GM06990 (cell line): ENCODE measurements around the gene CNTNAP2.

Experiments
- DNase-seq: peaks from one replicate; pipeline ENCODE4 v3.0.0-alpha.2; 2011; ENCODE audit not compliant: insufficient read length; ENCODE audit errors: extremely low read depth
- H3K27me3 ChIP-seq: replicated peaks from 2 replicates; pipeline ENCODE4 v1.6.0; 2011; ENCODE audit warnings: low read length; ENCODE audit not compliant: control insufficient read depth, insufficient read depth
- H3K36me3 ChIP-seq: 2 replicates; pipeline ENCODE4 v1.5.1; 2011; ENCODE audit warnings: low read length; ENCODE audit not compliant: control insufficient read depth, insufficient read depth
- H3K4me3 ChIP-seq: replicated peaks from 2 replicates; pipeline ENCODE4 v1.5.1; 2011; ENCODE audit warnings: low read depth, mild to moderate bottlenecking, control low read depth, low read length
- TF ChIP-seq, protein P1 (sequence below): IDR thresholded peaks from 2 replicates; pipeline ENCODE4 v1.5.1; 2011; ENCODE audit warnings: low read length, control low read depth, mild to moderate bottlenecking, inconsistent platforms; ENCODE audit not compliant: insufficient read depth, poor library complexity, severe bottlenecking

CNTNAP2 gene

DNA sequence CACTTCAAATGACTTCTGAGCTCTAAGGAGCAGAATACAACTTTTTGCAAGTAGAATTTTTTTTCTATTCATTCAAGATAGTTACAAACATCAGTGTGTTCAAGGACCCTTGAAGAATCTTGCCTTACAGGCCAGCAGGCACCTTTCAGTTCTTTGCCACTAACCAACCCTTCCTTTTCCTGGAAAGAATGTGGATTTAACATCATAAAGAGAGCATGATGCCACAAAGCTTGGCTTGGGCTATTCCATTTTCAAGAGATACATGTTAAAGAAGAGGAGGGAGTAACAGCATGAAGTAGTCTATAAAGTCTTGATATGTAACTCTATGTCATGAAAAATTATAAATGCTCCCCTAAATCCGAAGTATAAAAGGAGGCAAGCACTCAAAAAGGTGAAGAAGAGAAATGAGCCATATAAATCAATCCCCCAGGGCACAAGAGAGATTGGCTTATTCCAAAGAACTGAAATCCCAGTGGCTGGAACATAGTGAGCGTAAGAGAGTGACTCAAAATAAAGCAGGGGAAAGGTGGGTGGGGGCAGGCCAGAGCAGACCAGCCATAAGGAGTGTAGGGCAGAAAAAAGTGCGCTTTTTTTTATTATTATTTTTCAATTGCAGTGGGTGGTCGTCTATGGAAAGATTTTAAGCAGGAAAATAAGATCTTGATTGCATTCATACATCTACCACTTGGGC is 1448.3 kb downstream of the CNTNAP2 start:
- Histone ChIP-seq H3K4me3 (no peak overlapping the region), H3K27me3 (no peaks in the 10 kb centered on the region), H3K36me3 (no peaks in the 10 kb centered on the region)
- no peak for DNase-seq
- TF ChIP-seq, protein P1, sequence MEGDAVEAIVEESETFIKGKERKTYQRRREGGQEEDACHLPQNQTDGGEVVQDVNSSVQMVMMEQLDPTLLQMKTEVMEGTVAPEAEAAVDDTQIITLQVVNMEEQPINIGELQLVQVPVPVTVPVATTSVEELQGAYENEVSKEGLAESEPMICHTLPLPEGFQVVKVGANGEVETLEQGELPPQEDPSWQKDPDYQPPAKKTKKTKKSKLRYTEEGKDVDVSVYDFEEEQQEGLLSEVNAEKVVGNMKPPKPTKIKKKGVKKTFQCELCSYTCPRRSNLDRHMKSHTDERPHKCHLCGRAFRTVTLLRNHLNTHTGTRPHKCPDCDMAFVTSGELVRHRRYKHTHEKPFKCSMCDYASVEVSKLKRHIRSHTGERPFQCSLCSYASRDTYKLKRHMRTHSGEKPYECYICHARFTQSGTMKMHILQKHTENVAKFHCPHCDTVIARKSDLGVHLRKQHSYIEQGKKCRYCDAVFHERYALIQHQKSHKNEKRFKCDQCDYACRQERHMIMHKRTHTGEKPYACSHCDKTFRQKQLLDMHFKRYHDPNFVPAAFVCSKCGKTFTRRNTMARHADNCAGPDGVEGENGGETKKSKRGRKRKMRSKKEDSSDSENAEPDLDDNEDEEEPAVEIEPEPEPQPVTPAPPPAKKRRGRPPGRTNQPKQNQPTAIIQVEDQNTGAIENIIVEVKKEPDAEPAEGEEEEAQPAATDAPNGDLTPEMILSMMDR, result no peak

DNA sequence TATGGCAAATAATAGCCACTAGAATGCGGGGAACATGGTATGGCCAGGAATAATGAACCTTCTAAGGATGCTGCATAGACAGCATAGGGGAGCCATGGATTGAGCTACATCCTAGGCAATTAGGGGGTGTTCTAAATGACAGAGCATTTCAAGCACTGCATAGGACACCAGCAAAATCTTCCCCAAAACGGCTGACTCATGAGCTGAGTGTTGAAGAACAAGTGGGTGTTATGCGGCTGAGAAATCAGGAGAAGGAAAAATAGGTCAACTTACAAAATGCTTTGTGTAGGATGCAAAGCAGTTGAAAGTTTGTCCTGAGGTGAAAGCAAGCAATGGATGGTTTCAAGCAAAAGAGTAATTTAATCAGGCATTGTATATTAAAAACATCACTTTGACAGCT is 1450.4 kb downstream of the CNTNAP2 start:
- no peaks in the 10 kb centered on the region for H3K27me3 ChIP-seq
- TF ChIP-seq, protein P1, result no peak
- no peaks in the 10 kb centered on the region for H3K36me3 ChIP-seq
- no peak overlapping the region for H3K4me3 ChIP-seq
- DNase-seq, result no peak

DNA sequence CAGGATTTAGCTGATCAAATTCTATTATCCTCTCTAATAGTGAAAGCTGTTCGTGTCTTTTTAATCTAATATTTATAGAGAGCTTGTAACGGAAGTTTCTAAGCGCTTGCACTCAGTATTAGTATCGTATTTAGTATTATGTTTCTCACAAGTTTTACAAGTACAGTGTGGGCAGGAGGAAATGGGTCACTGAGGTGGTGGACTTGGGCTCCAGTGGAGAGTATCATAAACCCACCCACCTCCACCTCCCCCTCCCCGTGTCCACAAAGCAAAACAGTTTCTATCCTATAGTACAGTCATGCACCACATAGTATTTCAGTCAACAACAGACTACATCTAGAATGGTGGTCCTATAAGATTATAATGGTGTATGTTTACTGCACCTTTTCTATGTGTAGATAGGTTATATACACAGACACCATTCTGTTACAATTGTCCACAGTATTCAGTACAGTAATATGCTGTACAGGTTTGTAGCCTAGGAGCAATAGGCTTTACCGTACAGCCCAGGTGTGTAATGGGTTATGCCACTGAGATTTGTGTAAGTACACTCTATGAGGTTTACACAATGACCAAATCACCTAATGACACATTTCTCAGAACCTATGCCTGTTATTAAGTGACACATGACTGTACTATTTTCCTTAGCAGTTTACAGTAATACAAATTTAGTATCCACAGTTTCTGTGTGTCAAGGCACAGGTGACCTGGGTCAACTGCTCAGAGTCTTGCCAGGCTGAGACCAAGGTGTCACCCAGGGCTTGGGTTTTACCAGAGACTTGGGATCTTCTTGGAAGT is 1452.7 kb downstream of the CNTNAP2 start:
- Histone ChIP-seq H3K27me3 (no peaks in the 10 kb centered on the region), H3K4me3 (no peak overlapping the region), H3K36me3 (no peaks in the 10 kb centered on the region)
- TF ChIP-seq, protein P1, result no peak
- no peak for DNase-seq

DNA sequence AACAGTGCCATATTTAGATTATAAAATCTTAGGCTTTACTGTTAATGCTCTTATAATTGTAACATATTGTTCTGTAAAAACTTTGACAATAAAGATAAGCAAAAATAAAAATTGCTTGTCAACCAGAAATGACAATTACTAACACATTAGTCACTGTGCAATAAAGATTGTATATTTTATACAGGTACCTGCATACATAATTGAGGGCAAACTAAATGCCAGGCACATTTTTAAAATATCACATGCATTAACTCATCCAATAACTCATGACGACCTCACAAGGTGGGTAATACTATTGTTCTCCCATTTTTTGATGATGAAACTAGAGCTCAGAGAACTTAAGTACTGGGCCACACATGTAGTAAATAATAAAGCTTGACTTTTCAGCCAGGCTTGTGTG is 1453.8 kb downstream of the CNTNAP2 start:
- TF ChIP-seq, protein P1, result no peak
- H3K4me3 ChIP-seq, result no peak overlapping the region
- H3K27me3 ChIP-seq, result no peaks in the 10 kb centered on the region
- no peaks in the 10 kb centered on the region for H3K36me3 ChIP-seq
- no peak for DNase-seq

DNA sequence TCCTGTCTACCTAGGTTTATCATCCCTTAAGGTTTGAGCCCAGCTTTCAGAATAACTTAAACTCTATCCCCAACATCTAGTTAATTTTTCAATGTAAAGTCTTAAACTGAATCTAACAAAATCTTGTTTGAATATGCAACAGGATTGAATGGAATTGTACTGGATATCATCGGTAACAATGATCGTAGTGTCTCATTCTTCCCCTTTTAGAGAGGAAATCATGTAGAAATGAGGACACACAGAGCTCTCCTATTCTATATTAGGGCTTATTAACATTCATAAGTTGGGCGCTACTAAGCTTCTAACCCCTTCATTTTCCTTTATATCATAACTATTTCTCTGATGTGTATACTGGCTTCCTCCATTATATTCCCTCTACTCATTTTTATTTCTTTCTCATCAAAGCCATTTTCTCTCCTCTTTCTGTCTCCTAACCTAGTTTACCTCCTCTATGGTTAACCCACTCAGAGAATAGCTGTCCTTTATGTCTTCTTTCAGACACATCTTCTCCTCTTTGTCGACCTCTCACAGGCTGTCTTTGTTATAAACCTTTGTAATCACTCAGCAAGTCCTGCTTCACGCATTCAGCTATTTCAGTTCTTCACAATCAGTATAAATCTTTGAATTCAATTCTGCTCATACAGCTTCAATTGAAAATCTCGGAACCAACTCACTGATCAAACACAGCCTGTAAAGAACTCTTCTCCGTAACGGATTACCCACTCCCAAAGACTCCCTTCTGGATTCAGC is 1455.0 kb downstream of the CNTNAP2 start:
- TF ChIP-seq, protein P1, result no peak
- H3K4me3 ChIP-seq, result no peak overlapping the region
- no peaks in the 10 kb centered on the region for H3K36me3 ChIP-seq
- H3K27me3 ChIP-seq, result no peaks in the 10 kb centered on the region
- DNase-seq, result no peak
